NCI-H774 (cell line): ENCODE measurements around the gene GPR148.

ENCODE experiments used
- DNase-seq: peaks from one replicate; lab custom pipeline; 2025; lab: John Stamatoyannopoulos, UW

GPR148 gene

GRCh38 chr2:130769343-130769907 lies 40.6 kb downstream of the GPR148 start:
- no peak for DNase-seq

- no peak for DNase-seq
Measured at GRCh38 chr2:130776550-130776949, 47.7 kb downstream of the GPR148 start.

GRCh38 chr2:130778781-130779180 lies 49.9 kb downstream of the GPR148 start:
- no peak for DNase-seq
